Measurements from ENCODE around the gene TRIM2.
A peak's percentile ranks its signal among the peaks of the same experiment; 100 is the strongest.

TRIM2 gene

GRCh38 chr4:153204247-153204671 lies at the start of gene TRIM2:
TSS of gene TRIM2 (plus strand) at chr4:153204443. CDS start at chr4:153204531, 88 bp downstream.
- DNase-seq (ENCODE audit: low read depth): no peak
- no peak within 1 kb of the TSS for H3K4me3 ChIP-seq (ENCODE audit: low read depth, low read length)
- no peak for TF ChIP-seq CTCF (IDR thresholded peaks at IDR 0.05; ENCODE audit: low read depth, low read length, missing control alignments)

DNA sequence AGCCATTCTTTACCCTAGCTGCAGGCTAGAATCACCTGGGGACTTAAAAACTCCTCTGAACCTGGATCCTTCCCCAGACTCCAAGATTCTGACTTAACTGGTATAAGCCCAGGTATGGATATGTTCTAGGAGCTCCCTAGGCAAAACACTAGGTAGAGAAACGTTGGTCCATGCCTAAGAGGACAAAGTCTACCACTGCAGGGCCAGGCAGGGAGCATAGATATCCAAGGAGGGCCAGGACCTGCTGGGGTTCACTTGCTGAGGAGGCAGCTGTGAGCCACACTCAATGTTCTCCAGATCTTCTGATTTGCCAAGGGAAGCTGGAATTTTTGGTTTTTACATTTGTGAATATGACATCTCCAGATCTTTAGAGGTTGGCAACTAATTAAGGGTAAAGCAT lies 48.6 kb upstream of the TRIM2 start:
- no peak for TF ChIP-seq CTCF (IDR thresholded peaks at IDR 0.05; ENCODE audit: low read depth, low read length, missing control alignments)
- DNase-seq (ENCODE audit: low read depth): no peak
- no peak overlapping the region for H3K4me3 ChIP-seq (ENCODE audit: low read depth, low read length)

DNA sequence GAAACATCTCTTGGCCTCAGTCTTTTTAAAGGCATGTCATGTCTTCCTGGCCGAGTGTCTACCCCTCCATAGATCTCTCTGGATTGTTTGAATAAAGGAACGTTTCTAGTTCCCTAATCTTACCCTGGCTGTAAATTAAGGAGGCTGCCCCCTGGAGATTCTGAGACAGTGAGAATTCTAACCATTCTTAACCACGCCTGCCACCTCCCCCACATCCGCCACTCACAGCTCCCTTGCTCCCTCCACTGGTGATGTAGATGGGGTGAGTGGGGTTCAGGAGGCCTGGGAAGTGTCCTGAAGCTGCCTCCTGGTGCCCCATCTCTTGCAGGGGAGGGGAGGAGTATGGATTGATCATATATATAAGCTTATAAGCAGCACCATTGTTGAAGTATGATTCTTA lies 48.0 kb upstream of the TRIM2 start:
- TF ChIP-seq CTCF (IDR thresholded peaks at IDR 0.05; ENCODE audit: low read depth, low read length, missing control alignments): peak; percentile 47
- H3K4me3 ChIP-seq (ENCODE audit: low read depth, low read length): no peak overlapping the region
- DNase-seq (ENCODE audit: low read depth): no peak

- no peak overlapping the region for H3K4me3 ChIP-seq (ENCODE audit: low read depth, low read length)
- DNase-seq (ENCODE audit: low read depth): no peak
- TF ChIP-seq CTCF (IDR thresholded peaks at IDR 0.05; ENCODE audit: low read depth, low read length, missing control alignments): no peak
Measured at GRCh38 chr4:153156721-153157120, 47.5 kb upstream of the TRIM2 start.

- peak; percentile 16 for TF ChIP-seq CTCF (IDR thresholded peaks at IDR 0.05; ENCODE audit: low read depth, low read length, missing control alignments)
- DNase-seq (ENCODE audit: low read depth): no peak
- H3K4me3 ChIP-seq (ENCODE audit: low read depth, low read length): no peak overlapping the region
Measured at GRCh38 chr4:153159016-153159415, 45.2 kb upstream of the TRIM2 start.

DNA sequence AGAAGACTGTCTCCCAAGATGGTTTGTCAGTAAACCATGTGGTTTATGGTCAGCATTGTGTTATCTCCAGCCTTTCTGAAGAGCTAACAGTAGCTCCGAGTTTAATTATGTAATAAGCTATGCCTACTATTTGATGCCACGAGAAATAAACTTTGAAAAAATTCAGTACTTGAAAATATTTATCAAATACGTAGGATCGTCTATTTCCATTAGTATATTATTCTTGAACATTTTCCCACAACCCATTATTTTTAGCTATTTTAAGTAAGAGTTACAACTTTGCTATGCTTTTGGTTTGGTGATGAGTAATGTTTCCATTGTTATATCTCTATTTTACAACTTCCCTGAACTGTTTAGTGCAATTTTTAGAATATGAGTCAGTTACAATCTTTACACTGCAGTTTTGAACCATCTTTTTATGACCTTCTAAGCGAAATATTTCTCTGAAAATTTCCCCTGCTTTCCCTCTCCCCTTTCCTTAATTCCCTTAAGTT lies 44.5 kb upstream of the TRIM2 start:
- no peak overlapping the region for H3K4me3 ChIP-seq (ENCODE audit: low read depth, low read length)
- TF ChIP-seq CTCF (IDR thresholded peaks at IDR 0.05; ENCODE audit: low read depth, low read length, missing control alignments): no peak
- no peak for DNase-seq (ENCODE audit: low read depth)

- DNase-seq (ENCODE audit: low read depth): no peak
- no peak for TF ChIP-seq CTCF (IDR thresholded peaks at IDR 0.05; ENCODE audit: low read depth, low read length, missing control alignments)
- H3K4me3 ChIP-seq (ENCODE audit: low read depth, low read length): no peak overlapping the region
Measured at GRCh38 chr4:153160821-153161220, 43.4 kb upstream of the TRIM2 start.

Data from GM12864 (cell line).